NCI-H510A (cell line): ENCODE results near the gene GOLGA8J.
"Not testable (repeated sequence)": the region's sequence is repeated elsewhere in the genome, so short reads cannot be mapped to it uniquely, and the experiment has no call there.

ENCODE experiments used
- DNase-seq: peaks from one replicate; lab custom pipeline; 2025; lab: John Stamatoyannopoulos, UW

Gene GOLGA8J

GRCh38 chr15:30082655-30083054 is at the start of gene GOLGA8J:
GOLGA8J (plus strand) TSS chr15:30082955; CDS start chr15:30083053, 98 bp downstream.
- not testable (repeated sequence) for DNase-seq

GRCh38 chr15:30033211-30033610 is 49.5 kb upstream of the GOLGA8J start:
- no peak for DNase-seq

GRCh38 chr15:30033763-30034162 is 49.0 kb upstream of the GOLGA8J start:
- no peak for DNase-seq

GRCh38 chr15:30036036-30036703 is 46.6 kb upstream of the GOLGA8J start:
- DNase-seq: no peak

- no peak for DNase-seq
Measured at GRCh38 chr15:30038667-30039523, 43.9 kb upstream of the GOLGA8J start.

- DNase-seq: no peak
Measured at GRCh38 chr15:30041868-30042267, 40.9 kb upstream of the GOLGA8J start.

GRCh38 chr15:30042556-30042955 is 40.2 kb upstream of the GOLGA8J start:
- DNase-seq: no peak

- DNase-seq: no peak
Measured at GRCh38 chr15:30043211-30043655, 39.5 kb upstream of the GOLGA8J start.

GRCh38 chr15:30044377-30044776 is 38.4 kb upstream of the GOLGA8J start:
- no peak for DNase-seq

GRCh38 chr15:30044826-30045225 is 37.9 kb upstream of the GOLGA8J start:
- not testable (repeated sequence) for DNase-seq

GRCh38 chr15:30045248-30046041 is 37.3 kb upstream of the GOLGA8J start:
- not testable (repeated sequence) for DNase-seq

GRCh38 chr15:30046430-30046829 is 36.3 kb upstream of the GOLGA8J start:
- DNase-seq: no peak

GRCh38 chr15:30055604-30056003 is 27.2 kb upstream of the GOLGA8J start:
- no peak for DNase-seq

GRCh38 chr15:30056166-30056565 is 26.6 kb upstream of the GOLGA8J start:
- no peak for DNase-seq

- no peak for DNase-seq
Measured at GRCh38 chr15:30059771-30060170, 23.0 kb upstream of the GOLGA8J start.

GRCh38 chr15:30062881-30063280 is 19.9 kb upstream of the GOLGA8J start:
- DNase-seq: no peak

GRCh38 chr15:30063835-30064546 is 18.8 kb upstream of the GOLGA8J start:
- DNase-seq: no peak

- no peak for DNase-seq
Measured at GRCh38 chr15:30065025-30065801, 17.5 kb upstream of the GOLGA8J start.

- no peak for DNase-seq
Measured at GRCh38 chr15:30068326-30068725, 14.4 kb upstream of the GOLGA8J start.

GRCh38 chr15:30072630-30073029 is 10.1 kb upstream of the GOLGA8J start:
- DNase-seq: no peak

- no peak for DNase-seq
Measured at GRCh38 chr15:30073915-30074314, 8.8 kb upstream of the GOLGA8J start.
